Measurements from ENCODE around the gene CLEC17A.

- TF ChIP-seq CTCF (IDR thresholded peaks at IDR 0.05) = no peak
- TF ChIP-seq ZFX (IDR thresholded peaks at IDR 0.05; ENCODE audit: borderline replicate concordance) = no peak
These were observed 65.6 kb downstream of the CLEC17A start for GRCh38 chr19:14648506-14648905.

Data from 22Rv1 (cell line).